Measurements from ENCODE around the gene USP40.

Gene USP40

GRCh38 chr2:233463586-233463985, 103.0 kb downstream of the USP40 start:
- in situ Hi-C loops (cut with HindIII; ENCODE audit: low sequenced_read_pairs) = no loop called here

- in situ Hi-C loops (cut with HindIII; ENCODE audit: low sequenced_read_pairs) = no loop called here
Measured at GRCh38 chr2:233462826-233463470, 103.6 kb downstream of the USP40 start.

GRCh38 chr2:233462202-233462785, 104.3 kb downstream of the USP40 start:
- in situ Hi-C loops (cut with HindIII; ENCODE audit: low sequenced_read_pairs) = no loop called here

GRCh38 chr2:233461481-233461891, 105.1 kb downstream of the USP40 start:
- in situ Hi-C loops (cut with HindIII; ENCODE audit: low sequenced_read_pairs) = no loop called here

- in situ Hi-C loops (cut with HindIII; ENCODE audit: low sequenced_read_pairs) = no loop called here
Measured at GRCh38 chr2:233460726-233461441, 105.7 kb downstream of the USP40 start.

- in situ Hi-C loops (cut with HindIII; ENCODE audit: low sequenced_read_pairs) = no loop called here
Measured at GRCh38 chr2:233459426-233459825, 107.2 kb downstream of the USP40 start.

GRCh38 chr2:233458826-233459225, 107.8 kb downstream of the USP40 start:
- in situ Hi-C loops (cut with HindIII; ENCODE audit: low sequenced_read_pairs) = no loop called here

GRCh38 chr2:233458031-233458610, 108.5 kb downstream of the USP40 start:
- in situ Hi-C loops (cut with HindIII; ENCODE audit: low sequenced_read_pairs) = no loop called here

- in situ Hi-C loops (cut with HindIII; ENCODE audit: low sequenced_read_pairs) = no loop called here
Measured at GRCh38 chr2:233457356-233457755, 109.2 kb downstream of the USP40 start.

GRCh38 chr2:233456934-233457333, 109.6 kb downstream of the USP40 start:
- in situ Hi-C loops (cut with HindIII; ENCODE audit: low sequenced_read_pairs) = no loop called here

- in situ Hi-C loops (cut with HindIII; ENCODE audit: low sequenced_read_pairs) = no loop called here
Measured at GRCh38 chr2:233456111-233456510, 110.5 kb downstream of the USP40 start.

- in situ Hi-C loops (cut with HindIII; ENCODE audit: low sequenced_read_pairs) = no loop called here
Measured at GRCh38 chr2:233455491-233455890, 111.1 kb downstream of the USP40 start.

- in situ Hi-C loops (cut with HindIII; ENCODE audit: low sequenced_read_pairs) = no loop called here
Measured at GRCh38 chr2:233455006-233455405, 111.6 kb downstream of the USP40 start.

GRCh38 chr2:233453916-233454315, 112.7 kb downstream of the USP40 start:
- in situ Hi-C loops (cut with HindIII; ENCODE audit: low sequenced_read_pairs) = no loop called here

- in situ Hi-C loops (cut with HindIII; ENCODE audit: low sequenced_read_pairs) = no loop called here
Measured at GRCh38 chr2:233453111-233453915, 113.3 kb downstream of the USP40 start.

GRCh38 chr2:233451950-233452349, 114.6 kb downstream of the USP40 start:
- in situ Hi-C loops (cut with HindIII; ENCODE audit: low sequenced_read_pairs) = no loop called here

- in situ Hi-C loops (cut with HindIII; ENCODE audit: low sequenced_read_pairs) = no loop called here
Measured at GRCh38 chr2:233450864-233451575, 115.6 kb downstream of the USP40 start.

GRCh38 chr2:233449921-233450863, 116.4 kb downstream of the USP40 start:
- in situ Hi-C loops (cut with HindIII; ENCODE audit: low sequenced_read_pairs) = no loop called here
